HG02938 (cell line): ENCODE measurements around the gene TM9SF3.

Experiments used
- ATAC-seq: cut with Tn5 transposase; IDR thresholded peaks from one replicate; pipeline ENCODE4 v1.9.1; 2021; ENCODE audit warnings: mild to moderate bottlenecking, moderate library complexity; ENCODE audit not compliant: unreplicated experiment

TM9SF3 gene

DNA sequence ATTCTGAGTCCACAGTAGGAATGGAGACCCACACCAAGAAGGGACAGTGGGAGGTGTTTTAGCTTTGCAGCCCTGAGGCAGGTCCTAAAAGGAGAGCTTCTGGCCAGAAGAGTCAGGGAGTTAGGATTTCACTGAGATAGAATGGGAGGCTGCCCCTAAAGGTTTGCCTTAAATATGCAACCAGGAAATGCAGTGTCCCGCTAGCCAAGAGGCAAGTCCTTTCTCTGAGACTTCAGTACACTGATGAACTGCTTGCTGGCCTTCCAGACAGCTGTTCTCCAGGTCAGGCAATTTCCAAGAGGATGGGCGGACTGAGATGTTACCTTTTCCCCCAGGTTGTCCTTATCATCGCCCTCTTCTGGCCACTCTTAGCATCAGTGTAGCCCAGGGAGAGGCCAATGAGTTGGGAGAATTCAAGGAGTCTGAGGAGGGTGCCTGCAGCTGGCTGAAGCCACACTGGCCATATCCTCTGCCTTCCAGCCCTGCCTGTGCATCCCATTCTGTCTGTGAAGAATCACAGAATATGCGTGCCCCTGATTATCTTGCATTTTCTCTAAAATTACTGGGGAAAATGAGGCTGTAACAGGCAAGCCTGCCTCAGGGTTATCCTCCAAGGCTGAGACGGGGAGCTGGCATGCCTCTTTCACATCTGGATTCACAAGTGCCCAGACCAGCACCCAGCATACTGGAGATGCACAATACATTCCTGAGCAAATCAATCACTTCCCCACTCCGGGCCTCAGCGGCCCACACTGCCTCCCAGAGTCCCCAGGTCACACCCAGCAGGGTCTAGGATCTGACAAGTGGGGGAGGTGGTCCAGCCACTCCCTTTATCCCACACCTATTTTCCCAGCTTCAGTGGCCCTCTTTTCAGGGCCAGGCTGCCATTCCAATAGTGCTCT, 75.5 kb downstream of the TM9SF3 start:
- ATAC-seq, result no peak

DNA sequence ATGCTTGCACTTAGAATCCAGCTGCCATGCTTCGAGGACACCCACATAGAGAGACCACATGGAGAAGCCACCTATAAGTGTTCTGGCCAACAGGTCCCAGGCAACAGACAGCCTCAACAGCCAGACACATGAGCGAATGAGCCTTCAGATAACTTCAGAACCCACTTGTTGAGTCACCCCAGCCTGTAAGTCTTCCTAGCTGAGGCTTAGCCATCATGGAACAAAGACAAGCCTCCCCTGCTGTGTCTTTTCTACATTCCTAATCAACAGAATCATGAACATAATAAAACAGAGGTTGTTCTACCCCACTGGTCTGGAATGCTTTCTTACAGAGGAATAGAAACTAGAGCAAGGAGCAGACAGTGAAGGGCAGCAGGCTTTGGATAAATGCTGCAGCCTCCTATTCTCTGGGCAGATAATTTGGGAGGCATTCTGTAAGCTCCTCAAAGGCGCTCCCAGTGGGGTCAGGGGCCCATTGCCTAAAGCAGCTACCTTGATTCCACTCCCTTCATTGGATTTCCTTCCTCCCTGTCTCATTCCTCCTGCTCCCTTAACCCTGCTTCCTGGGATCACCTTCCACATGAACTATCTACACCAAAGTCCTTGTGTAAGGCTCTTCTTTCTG, 77.7 kb downstream of the TM9SF3 start:
- ATAC-seq, result no peak

DNA sequence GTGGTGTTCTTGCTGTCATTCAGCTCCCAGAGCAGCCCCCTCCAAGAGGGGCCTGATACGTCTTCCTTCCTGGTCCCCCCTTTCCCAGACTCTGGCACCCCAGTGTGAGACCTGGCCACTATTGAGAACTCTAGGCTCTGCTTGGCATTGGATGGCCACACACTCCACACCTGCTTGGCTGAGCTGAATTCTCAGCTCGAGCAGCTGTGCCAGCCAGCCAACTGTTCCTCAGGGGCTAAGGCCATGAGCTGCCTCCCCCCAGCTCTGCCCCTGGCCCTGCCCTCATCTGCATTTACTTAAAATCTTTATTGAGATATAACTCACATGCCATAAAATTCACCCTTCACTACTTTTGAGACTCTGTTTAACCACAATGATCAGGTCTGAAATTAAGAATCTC, 79.8 kb downstream of the TM9SF3 start:
- no peak for ATAC-seq

DNA sequence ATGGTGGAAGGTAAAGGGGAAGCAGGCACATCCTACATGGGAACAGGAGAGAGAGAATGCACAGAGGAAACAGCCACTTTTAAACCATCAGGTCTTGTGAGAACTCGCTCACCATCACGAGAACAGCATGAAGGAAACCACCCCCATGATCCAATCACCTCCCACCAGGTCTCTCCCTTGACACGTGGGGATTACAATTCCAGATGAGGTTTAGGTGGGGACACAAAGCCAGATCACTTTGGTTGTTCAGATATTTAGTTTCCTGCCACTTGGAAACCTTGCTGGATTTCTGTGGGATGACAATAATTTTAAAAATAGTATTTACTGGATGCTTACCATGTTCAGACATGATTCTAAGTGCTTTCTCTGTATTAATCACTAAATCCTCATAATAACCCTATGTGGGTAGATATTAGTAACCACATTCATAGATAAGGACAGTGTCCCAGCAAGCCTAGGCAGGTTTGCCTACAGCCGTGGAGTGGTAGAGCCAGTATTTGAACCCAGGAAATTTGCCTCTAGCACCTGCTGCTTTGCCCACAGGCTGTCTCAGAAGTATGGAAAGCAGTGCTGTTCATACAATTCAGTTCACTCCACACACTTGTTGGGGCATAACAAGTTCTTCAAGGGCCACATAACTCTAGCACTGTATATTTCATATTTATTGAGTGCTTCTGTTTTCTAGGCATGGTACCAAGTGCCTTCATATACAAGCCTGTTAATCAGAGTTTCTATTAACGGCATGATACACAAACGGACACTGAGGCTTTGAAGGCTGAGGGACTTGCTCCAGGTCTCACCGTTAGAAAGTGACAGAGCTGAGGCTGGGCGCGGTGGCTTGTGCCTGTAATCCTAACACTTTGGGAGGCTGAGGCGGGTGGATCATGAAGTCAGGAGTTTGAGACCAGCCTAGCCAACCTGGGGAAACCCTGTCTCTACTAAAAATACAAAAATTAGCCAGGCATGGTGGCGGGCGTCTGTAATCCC, 81.4 kb downstream of the TM9SF3 start:
- ATAC-seq, result no peak

DNA sequence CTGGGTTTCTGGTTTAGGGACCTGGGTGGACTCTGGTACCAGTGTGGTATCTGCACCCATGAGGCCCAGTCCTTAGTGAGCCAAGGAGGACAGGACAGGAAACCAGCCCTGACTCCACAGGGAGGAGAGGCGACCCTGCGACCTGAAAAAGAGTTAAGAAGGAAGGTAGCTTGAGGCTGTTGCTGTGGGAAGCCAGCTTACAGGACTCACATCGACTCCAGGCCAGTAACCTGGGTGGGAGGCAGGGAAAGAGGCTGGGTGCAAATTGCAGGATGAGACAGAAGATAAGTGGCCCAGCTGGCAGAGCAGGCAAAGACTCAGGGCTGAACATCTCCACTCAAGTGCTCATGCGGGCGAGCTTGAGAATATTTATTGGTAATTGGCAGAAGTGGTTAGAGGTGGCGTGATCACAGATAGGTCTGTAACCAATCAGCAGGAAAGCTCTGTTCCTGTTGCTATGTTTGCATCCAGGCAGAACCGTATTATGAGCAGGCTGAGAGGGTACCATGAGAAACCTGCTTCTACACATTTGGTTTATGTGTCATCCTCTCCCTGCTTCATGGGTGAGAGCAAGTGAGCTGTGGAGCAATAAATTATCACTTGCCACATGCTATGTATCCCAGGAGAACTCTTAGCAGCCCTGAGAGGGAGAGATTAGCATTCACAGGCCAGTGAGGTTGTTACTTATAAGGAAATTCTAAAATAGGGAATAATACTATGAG, 84.1 kb downstream of the TM9SF3 start:
- no peak for ATAC-seq

DNA sequence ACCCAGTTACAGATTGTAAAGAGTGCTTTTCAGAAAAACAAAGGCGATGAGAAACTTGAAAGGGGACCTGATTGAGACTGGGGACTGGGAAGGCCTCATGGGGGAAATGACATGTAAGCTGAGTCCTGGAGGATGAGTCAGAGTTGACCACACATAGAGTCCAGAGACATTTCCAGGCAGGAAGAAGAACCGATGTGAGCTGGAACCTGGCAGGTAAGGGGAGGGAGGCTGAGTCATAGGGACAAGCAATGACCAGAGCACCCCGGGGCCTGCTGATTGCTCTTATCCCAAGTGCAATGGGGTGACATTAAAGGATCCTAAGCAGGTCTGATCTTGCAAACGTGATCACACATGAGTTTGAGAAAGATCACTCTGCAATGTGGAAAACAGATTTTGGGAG, 84.8 kb downstream of the TM9SF3 start:
- ATAC-seq, result no peak

DNA sequence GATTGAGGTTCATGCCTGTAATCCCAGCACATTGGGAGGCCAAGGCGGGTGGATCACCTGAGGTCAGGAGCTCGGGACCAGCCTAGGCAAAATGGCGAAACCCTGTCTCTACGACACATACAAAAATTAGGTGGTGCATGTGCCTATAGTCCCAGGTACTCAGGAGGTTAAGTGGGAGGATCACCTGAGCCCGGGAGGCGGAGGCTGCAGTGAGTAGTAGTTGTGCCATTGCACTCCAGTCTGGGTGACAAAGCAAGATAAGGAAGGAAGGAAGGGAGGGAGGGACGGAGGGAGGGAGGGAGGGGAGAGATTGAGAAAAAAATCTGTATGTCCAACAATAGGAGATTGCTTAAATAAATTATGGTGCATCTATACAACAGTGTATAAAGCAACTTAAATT, 86.3 kb downstream of the TM9SF3 start:
- ATAC-seq, result no peak

DNA sequence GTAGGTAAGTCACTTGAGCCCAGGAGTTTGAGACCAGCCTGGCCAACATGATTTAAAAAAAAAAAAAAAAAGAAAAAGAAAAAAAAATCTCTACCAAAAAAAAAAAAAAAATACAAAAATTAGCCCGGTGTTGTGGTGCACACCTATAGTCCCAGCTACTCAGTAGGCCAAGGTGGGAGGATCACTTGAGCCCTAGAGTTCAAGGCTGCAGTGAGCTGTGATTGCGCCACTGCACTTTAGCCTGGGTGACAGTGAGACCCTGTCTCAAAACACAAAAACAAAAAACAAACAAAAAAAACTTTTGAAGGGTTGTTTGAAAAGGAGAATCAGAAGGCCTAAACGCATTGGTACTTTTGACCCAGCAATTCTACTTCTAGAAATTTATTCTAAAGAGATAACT, 86.8 kb downstream of the TM9SF3 start:
- ATAC-seq, result no peak

DNA sequence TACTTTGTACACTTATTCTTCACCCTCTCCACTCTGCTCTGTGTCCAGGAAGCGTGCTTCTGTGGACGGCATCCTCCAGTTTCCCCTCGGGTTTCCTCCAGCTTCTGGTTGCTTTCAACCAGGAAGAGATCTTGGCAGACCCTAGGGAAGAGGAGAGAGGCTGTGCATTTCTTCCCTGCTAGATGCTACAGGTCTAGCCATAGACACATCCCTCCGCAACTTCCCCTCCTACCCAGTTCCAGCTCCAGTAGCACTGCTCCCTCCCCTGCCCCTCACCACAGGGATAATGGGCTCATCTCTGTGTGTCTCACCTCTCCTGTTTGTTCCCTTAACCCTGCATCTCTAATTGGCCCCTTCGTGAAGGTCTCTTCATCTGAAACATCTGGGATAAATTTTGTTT, 89.4 kb downstream of the TM9SF3 start:
- ATAC-seq, result no peak

DNA sequence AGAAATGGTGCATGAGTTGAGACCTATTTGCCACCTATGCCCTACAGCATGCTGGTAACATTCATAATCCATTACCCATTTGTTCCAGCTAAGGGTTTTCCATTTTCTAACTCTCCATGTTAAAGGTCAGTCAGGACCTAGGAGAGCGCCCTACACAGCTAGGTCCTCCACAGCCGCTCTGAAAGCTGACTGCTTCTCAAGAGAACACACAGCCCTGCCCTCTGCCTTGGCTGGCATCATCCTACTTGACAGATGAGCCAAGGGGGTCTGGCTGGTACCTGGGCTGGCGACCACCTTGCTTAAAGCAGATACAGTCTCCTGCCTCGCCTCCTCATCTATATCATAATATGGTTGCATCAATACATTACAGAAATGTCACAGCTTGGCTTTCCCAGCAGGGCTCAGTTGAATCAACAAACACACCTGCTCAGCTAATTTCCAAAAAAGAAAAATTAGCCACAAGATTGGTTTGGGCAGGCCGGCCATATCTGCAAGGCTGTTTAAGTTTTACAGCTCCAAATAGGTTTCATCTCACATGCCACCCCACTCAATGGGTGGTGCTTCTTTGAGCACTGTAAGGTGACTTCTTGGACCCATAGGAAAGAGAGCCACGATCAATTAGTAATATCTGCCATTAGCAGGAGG, 90.4 kb downstream of the TM9SF3 start:
- ATAC-seq, result no peak

DNA sequence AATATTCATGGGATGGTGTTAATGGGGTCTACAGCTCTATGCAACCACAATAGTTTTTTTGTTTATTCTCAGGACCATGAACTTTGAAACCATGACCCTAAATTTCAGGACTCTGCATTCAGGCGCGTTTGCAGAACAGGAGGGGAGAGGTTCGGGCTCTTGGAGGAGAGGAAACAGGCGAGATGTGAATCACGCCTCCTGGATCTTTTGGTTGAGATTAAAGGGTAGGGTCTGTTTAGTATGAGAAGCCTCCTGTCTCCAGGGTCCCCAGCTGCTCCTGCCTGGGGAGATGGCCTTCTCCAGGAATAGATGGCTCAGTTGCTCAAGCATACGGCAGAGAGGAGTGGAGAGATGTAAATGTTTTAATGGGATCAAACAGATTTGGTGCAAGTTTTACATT, 91.3 kb downstream of the TM9SF3 start:
- ATAC-seq, result no peak

DNA sequence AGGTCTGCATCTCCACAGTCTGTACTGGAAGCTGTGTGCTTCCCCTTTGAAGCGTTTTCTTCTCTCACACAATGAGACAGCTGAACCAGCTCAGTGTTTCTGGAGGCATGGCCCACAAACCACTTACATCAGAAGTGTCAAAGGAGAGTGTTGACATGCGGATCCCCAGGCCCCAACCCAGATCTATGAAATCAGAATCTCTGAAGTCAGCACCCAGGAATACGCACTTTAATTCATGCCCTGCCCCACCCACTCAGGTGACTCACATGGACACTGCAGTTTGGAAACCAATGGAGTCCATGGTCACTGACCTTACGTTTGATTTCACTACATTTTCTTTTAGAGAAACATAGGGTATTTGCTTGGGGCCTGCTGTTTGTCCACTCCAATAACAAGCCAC, 92.1 kb downstream of the TM9SF3 start:
- ATAC-seq, result no peak

DNA sequence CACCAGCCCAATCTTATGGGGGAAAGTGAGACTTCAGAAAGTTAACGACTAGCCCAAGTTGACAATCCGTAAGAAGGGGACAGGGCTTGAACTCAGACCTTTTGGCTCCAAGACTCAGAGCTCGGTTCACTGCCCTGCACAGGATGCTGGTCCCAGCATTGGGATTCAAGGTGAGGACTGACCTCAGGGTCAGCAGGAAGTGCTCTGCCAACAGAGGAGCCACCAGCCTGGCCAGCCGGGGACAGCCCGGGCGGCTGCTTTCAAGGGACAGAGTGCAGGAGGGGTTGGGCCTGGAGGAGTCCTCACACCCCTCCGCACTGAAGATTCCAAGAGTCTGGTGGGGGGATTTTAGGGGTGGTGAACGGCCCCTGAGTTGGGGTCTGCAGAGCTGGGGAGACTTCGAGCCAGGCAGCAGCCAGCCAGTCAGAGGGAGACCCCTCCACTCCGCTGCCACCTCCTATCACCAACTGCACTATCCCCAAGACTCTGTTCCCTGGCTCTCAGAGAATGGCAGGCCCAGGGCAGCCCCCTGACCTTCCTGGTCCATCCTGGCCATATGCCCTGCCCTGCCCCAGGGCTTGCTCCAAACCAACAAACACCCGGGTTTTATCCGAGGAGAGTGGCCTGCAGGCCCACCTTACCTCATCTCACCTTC, 92.8 kb downstream of the TM9SF3 start:
- no peak for ATAC-seq

DNA sequence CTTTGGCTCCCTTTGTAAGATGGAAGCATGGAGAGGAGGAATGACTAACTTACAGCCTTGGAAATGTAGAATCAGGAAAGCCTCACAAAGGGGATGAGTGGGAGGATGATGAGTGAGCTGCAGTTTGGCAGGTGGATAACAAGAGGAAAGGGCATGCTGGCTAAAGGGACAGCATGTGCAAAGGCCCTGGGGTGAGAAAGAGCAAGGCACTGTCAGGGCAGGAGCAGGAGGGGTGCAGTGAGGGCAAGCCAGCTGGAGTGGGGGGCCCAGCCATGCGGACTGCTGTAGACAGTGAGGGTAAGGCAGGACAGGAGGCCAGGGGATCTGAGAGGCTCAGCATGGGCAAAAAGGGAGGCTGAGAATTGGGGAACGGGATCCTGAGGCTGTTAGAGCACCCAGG, 93.6 kb downstream of the TM9SF3 start:
- ATAC-seq, result no peak

DNA sequence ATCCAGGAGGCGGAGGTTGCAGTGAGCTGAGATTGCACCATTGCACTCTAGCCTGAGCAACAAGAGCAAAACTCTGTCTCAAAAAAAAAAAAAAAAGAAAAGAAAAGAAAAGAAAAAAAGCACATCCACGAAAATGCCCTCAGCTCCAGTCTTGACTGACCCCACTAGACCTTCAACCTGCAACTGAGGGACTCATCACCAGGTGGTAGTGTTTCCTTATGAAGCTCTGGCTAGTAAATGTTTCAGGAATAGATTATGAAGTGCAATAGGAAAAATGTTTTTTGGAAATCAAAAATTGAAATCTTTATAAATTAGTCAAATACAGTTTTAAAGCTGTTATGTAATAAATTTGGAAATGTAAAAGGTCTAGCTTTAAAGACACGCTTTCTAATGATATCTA, 95.5 kb downstream of the TM9SF3 start:
- no peak for ATAC-seq

DNA sequence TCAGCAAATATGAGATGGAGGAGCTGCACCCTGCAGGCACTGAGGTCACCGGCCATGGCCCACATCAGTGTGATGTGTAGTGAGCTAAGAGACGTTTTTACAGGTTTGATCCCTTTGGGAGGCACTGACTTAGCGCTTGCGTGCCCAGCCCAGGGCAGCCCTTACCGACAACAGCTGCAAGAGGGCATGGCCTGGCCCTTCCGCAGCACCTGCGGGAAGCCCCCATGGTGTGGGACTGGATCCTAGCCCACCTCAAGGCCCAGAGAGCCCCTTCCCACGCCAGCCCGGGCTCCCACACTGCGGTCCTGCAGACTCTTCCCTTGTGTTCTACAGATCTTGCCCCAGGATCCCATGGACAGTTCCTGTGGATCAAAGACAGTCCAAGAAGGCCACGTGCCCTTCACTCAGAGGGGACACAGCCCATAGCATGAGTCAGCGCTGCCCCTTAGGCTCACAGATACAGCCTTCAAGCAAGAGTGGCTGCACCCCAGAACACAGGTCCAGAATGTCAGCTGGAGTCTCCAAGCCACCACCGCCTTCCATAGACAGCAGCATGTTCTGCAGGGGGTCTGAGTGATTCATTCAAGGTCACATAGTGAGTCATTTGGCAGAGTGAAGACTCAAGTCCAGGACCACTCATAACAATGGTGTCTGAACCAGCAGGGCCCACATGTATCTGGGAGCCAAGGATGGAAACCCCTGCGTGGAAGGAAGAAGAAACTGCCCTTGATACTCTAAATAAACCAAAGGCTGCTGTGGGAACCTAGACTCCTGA, 98.5 kb downstream of the TM9SF3 start:
- no peak for ATAC-seq

DNA sequence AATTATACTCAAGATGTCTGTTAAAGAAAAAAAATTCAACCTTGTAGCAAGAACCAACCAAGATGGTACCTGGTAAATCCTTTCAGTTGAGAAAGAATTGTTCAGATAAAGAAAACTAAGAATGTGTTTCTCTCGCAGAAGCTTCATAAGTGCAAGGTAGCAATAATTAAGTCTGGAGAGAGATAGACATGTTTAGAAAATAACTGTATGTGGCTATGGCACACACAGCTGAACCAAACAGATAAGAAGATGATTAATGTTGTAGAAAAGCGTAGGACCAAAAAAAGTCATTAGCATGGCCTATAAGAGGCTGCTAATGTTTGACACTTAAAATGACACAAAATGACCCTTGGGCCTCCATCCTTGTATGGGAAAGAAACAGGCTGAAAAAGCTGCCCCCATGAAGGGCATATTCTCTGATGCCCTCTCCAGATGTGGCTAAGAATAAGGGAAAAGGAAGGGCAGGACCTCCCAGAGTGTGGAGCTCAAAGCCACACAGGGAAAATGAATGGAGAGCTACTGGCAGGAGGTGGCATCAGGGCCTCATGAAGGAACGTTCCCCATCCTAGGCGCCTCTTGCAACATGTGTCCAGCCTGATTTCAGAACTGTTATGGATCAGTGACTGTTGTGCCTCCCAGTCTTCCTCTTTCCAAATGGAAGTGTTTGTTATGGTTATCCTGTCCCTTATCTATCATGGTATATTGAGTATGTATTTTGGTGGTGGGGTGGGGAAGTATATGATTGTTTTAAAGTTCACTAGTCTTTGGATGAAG, 103.8 kb downstream of the TM9SF3 start:
- ATAC-seq, result no peak

DNA sequence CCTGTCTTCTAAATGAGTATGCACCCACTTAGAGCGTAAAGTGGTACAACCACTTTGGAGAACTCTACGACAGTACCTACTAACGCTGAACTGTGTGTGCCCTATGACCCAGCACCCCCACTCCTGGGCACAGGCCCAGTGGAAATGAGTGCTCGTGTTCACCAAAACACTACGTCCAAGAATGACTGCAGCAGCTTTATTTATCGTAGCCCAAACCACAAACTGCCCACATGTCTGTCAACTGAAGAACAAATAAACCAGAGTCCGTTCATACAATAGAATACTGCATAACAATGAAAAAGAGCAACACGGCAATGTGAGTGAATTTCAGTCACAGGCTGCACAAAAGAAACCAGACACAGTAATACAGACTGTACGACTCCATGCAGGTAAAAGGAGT, 108.5 kb downstream of the TM9SF3 start:
- ATAC-seq, result no peak
